Right lobe of liver (tissue), 4 donors: Measurements from ENCODE around the gene ZNF764.

Source experiments
- POLR2A ChIP-seq: fragments of 450-650 bp; IDR thresholded peaks from one replicate; pipeline ENCODE4 v1.6.1; 2017; ENCODE audit warnings: antibody characterized with exemption, mild to moderate bottlenecking
- TF ChIP-seq, protein P1 (sequence below), 4 donors: fragments of 200-600 bp in 3 of 4; fragments of 450-650 bp in 1 of 4; IDR thresholded peaks; one replicate each; pipeline versions ENCODE4 v1.5.1 to v1.8.0; 2016 to 2022; ENCODE audit warnings: antibody characterized with exemption in 4 of 4, mild to moderate bottlenecking in 2 of 4
- donor health status: DM: no; HTN: no; CAD: no.
- donor health status: DM: no; HTN: no; CAD: no.
- donor health status: DM: no; HTN: yes; CAD: no.

DNA sequence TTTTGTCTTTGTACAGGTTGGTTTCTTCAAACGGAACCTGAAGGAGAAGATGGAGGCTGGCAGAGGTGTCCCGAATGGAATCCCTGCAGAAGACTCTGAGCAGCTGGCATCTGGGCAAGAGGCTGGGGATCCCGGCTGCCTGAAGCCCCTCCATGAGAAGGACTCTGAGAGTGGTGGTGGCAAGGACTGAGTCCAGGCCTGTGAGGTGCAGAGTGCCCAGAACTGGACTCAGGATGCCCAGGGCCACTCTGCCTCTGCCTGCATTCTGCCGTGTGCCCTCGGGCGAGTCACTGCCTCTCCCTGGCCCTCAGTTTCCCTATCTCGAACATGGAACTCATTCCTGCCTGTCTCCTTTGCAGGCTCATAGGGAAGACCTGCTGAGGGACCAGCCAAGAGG is 36.7 kb downstream of the ZNF764 start:
- TF ChIP-seq POLR2A = no peak
- TF ChIP-seq, protein P1, sequence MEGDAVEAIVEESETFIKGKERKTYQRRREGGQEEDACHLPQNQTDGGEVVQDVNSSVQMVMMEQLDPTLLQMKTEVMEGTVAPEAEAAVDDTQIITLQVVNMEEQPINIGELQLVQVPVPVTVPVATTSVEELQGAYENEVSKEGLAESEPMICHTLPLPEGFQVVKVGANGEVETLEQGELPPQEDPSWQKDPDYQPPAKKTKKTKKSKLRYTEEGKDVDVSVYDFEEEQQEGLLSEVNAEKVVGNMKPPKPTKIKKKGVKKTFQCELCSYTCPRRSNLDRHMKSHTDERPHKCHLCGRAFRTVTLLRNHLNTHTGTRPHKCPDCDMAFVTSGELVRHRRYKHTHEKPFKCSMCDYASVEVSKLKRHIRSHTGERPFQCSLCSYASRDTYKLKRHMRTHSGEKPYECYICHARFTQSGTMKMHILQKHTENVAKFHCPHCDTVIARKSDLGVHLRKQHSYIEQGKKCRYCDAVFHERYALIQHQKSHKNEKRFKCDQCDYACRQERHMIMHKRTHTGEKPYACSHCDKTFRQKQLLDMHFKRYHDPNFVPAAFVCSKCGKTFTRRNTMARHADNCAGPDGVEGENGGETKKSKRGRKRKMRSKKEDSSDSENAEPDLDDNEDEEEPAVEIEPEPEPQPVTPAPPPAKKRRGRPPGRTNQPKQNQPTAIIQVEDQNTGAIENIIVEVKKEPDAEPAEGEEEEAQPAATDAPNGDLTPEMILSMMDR (IDR thresholded peaks at IDR 0.05) = no peak
